GM21423 (cell line): ENCODE results near the gene MAPRE2.
"Not testable (repeated sequence)": the region's sequence is repeated elsewhere in the genome, so short reads cannot be mapped to it uniquely, and the experiment has no call there.

Source experiments
- ATAC-seq: cut with Tn5 transposase; IDR thresholded peaks from one replicate; pipeline ENCODE4 v1.9.1; 2021; ENCODE audit warnings: mild to moderate bottlenecking, moderate library complexity; ENCODE audit not compliant: unreplicated experiment

Gene MAPRE2

DNA sequence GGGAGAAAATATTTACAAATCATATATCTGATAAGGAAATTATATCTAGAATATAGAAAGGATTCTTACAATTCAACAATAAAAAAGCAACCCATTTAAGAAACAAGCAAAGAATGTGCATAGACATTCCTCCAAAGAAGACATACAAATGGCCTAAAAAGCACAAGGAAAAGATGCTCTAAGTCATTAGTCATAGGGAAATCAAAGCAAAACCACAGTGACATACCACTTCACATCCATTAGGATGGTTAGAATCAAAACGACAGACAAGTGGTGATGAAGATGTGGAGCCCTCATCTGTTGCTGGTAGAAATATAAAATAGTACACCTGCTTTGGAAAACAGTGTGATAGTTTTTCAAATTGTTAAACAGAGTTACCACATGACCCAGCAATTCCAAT is 48.2 kb downstream of the MAPRE2 start:
- ATAC-seq, result no peak

- ATAC-seq, result no peak
Measured at GRCh38 chr18:35089891-35090550, 48.8 kb downstream of the MAPRE2 start.

- no peak for ATAC-seq
Measured at GRCh38 chr18:35091841-35092240, 50.6 kb downstream of the MAPRE2 start.

GRCh38 chr18:35095983-35096676 is 54.9 kb downstream of the MAPRE2 start:
- peak; percentile 81 for ATAC-seq

GRCh38 chr18:35096677-35097011 is 55.4 kb downstream of the MAPRE2 start:
- no peak for ATAC-seq

DNA sequence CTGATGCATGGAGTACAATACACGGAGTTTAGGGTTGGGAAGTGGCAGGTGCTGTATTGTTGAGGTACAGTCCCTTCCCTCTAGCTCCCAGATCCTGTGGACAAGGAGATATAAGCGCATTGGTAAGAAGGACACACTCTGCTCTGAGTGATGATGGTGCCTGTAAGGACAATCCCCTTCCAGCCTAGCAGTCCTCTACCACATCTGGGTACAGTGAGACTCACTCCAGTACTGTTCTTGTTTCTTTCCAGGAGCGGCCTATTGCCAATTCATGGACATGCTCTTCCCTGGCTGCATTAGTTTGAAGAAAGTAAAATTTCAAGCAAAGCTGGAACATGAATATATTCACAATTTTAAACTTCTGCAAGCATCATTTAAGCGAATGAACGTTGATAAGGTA is 56.0 kb downstream of the MAPRE2 start:
- no peak for ATAC-seq

GRCh38 chr18:35097763-35098162 is 56.5 kb downstream of the MAPRE2 start:
- no peak for ATAC-seq

DNA sequence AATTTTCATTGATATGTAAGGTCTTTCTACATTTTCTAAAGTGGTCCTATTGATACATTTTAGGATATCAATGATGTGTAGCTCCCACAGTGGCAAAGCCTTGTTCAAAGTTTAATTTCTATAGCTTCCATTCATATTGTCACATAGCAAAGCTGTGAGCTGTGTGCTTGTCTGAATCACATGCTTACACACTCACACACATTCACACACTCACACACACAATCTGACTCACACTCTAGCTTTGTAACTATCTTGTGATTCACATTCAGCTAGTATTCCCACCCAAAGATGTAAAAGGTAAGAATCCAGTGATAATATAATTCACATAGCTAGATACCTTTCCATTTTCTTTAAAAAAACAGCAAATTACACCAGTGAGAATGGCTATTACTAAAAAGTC is 58.7 kb downstream of the MAPRE2 start:
- ATAC-seq, result no peak

DNA sequence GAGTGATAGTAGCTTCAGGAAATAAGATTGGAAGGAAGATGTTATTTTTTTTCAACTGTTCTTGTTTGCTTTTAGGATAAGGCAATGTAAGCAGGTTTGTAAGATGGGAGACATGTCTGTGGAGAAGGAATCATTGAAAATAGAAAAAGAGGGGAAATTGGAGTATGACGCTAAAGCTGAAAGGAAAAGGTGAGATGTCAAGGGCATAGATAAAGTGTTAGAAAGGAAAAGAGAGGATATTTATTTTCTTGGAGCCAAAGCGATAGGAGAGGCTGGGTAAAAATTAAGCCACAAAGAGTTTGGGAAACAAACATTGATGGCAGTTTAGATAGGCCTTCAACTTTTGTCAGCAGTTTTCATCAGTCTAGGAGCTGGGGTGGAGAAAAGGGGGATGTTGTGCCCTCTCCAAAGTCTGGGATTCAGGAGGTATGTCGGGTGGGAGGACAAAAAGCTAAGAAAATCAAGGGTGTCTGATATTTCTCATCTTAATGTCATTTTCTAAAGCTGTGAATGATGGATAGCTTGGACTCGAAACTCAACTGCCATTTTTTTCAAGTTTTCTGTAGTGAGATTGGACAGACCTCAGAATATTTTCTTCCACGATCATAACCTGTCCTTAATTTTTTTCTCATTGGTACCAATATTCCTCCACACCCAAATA is 63.3 kb downstream of the MAPRE2 start:
- ATAC-seq, result no peak

DNA sequence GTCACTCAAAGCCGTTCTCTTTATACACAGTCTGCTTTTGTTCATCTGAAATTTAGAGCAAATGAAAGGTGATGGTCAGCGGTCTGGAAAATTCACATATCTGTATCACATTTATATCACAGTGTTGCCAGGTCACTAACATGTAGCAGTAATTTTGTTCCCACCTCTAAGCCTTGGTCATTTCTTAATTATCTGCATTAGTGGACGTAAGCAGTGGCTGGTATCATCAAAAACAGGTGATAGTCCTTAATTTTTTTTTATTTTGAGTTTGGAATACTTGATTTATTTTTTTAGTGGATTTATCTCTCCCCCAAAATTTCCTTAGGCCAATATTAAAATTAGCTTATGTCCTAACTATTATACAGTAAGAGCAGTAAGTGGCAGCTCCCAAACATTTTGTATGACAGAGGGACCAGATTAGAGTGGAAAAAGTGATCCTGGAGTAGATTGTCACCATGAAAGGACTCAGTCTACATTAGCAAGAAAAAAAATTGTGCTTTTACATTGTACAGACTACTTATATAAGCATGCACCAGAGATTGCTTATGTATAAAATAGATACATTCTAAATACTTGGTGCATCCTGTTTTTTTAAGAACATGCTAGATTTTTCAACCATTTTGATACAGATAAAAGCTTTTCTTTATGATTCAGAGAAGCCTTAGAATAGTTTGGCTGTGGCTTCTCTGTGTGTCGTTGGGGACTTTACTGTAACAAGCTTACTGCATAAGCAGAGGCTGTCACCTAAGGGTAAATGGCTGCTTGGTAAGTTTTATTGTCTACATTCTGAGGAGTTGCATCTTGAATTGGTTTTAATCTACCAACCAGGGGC is 65.0 kb downstream of the MAPRE2 start:
- no peak for ATAC-seq

DNA sequence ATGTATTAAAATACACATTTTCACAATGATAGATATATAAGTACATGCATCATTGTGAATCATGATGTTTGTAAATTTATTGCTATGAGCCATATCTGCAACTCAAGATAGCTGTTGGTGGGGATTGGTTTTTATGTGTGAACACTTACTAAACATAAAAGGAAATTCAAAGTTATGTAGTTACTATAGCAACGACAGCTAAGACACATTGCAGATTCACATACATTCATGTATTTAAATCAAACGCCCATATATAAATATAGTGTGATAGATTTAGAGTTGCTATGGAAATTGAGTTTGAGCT is 65.6 kb downstream of the MAPRE2 start:
- no peak for ATAC-seq

- no peak for ATAC-seq
Measured at GRCh38 chr18:35107216-35107615, 66.0 kb downstream of the MAPRE2 start.

GRCh38 chr18:35108088-35108487 is 66.9 kb downstream of the MAPRE2 start:
- ATAC-seq, result not testable (repeated sequence)

DNA sequence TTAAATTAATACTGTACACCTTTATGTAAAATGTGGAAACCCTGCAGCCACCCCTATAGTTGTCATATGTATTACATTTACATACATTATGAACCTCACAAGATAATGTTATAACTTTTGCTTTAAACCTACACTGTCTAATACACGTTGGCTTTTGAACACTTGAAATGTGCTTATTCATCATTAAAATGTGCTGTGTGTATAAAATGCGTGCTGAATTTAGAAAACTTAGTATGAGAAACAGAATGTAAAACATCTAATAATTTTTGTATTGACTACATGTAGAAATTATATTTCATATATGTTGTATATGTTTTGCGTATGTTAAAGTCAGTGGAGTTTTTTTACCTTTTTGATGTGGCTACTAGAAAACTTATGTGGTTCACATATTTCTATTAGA is 68.8 kb downstream of the MAPRE2 start:
- ATAC-seq, result no peak

GRCh38 chr18:35110554-35111485 is 69.6 kb downstream of the MAPRE2 start:
- ATAC-seq, result no peak

DNA sequence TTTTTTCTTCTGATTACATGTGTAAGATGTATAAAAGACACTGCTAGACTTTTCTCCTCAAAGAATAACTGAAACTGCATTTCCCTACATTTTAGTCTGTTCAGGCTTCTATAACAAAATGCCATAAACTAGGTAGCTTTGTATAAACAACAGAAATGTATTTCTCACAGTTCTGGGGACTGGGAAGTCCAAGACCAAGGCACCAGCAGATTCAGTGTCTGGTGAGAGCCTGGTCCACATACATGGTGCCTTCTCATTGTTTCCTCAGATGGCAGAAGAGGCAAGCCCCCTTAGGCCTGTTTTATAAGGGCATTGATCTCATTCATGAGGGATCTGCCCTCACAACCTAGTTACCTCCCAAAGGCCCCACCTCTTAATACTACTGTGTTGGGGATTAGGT is 71.5 kb downstream of the MAPRE2 start:
- no peak for ATAC-seq

DNA sequence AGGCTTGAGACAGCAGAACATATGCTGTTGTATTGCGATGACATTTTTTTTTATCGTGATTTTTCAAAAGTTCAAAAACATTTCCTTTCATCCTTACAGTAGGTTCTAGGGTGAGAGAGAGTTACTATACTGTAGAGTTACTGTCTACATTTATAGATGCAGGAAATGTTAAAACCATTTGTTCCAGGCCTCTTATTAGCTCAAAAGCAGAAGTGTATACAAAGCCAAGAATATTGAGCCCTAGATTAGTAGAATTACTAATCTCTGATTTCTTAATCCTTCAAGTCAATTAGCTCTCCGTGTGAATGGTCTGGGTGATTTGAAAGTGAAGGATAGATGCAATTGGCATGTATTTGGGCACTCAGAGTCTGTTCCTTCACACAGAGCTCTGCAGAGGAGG is 73.1 kb downstream of the MAPRE2 start:
- ATAC-seq, result no peak

- ATAC-seq, result no peak
Measured at GRCh38 chr18:35116784-35117318, 75.6 kb downstream of the MAPRE2 start.

DNA sequence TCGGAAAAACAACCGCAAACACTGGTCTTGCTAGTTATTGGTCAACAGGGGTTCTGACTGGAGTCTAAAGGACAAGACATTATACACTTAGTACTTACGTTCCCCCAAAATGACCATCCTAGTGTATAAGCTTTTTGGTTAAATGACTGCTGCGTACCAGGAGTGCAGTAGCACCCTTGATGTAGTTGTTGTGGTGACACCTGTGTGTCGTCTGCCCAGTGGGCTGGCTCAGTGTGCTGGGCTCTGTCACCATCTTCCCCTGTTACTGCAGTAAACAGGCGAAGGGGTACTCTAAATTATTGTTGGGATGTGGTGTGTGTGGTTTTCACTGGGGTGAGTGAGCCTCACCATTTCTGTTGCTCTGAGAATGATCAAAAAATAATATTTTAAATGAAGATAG is 76.2 kb downstream of the MAPRE2 start:
- no peak for ATAC-seq

DNA sequence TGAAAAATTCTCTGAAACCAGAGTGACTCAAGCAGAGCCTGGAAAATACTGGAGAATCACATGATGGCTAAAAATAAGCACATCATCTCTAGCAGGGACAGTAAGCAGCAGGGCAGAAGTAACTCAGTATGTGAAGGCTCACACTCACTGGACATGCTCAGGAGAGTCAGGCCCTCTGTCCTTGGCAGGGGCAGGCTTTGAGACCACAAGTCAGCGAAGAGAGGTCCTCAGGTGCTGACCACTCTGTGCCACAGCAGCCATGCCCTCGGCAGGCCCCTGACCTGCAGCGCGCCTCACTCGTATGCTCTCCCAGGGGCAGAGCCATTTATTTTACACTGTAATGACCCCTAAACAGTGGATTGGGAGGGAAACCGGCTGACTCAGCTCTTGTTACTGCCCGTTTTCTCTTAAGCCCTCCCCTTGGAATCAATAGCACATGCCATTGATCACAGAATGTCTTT is 76.8 kb downstream of the MAPRE2 start:
- ATAC-seq, result no peak
